Measurements from ENCODE around the gene TOP3B. TPM values are rescaled to one million over a fixed set of nuclear protein-coding genes. Genes with fewer than 3 reads are reported as not detected.

Gene TOP3B
- total RNA-seq, 6 experiments from 2014 or later: 13.8 to 17.1 (median 15.2) TPM

- H3K27ac Mint-ChIP-seq: no peak overlapping the region
- H3K27me3 Mint-ChIP-seq (ENCODE audit: insufficient read depth): no peaks in the 10 kb centered on the region; the same call in none of the 2 replicates
- H3K4me3 Mint-ChIP-seq: no peak overlapping the region
- no peaks in the 10 kb centered on the region for H3K9me3 Mint-ChIP-seq
- TF ChIP-seq, protein P1, sequence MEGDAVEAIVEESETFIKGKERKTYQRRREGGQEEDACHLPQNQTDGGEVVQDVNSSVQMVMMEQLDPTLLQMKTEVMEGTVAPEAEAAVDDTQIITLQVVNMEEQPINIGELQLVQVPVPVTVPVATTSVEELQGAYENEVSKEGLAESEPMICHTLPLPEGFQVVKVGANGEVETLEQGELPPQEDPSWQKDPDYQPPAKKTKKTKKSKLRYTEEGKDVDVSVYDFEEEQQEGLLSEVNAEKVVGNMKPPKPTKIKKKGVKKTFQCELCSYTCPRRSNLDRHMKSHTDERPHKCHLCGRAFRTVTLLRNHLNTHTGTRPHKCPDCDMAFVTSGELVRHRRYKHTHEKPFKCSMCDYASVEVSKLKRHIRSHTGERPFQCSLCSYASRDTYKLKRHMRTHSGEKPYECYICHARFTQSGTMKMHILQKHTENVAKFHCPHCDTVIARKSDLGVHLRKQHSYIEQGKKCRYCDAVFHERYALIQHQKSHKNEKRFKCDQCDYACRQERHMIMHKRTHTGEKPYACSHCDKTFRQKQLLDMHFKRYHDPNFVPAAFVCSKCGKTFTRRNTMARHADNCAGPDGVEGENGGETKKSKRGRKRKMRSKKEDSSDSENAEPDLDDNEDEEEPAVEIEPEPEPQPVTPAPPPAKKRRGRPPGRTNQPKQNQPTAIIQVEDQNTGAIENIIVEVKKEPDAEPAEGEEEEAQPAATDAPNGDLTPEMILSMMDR (IDR thresholded peaks at IDR 0.05): no peak
- no peaks in the 10 kb centered on the region for H3K36me3 Mint-ChIP-seq (ENCODE audit: low read depth)
- H3K4me1 Mint-ChIP-seq (ENCODE audit: low read depth): 0 out of 2 replicates have a peak, but pooled peaks cover 6% of the 10 kb centered on the region
- no peak for DNase-seq
These were observed 64.0 kb downstream of the TOP3B start for GRCh38 chr22:21918466-21919185.

DNA sequence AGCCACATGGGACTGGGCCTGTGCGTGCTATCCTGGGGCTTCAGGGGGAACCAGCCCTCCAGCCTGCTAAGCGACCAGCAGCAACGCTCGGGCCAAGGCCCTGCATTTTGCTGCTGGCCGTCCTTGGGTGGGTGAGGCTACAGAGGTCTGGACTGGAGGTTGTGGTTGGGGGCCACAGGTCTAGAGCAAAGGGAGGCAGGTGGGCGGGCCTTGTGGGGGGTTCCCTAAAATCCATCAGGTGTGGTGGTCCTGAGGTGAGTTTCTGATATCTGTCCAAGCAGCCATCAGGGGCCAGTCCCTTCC, 64.7 kb downstream of the TOP3B start:
- H3K4me1 Mint-ChIP-seq (ENCODE audit: low read depth): 0 out of 2 replicates have a peak, but pooled peaks cover 6% of the 10 kb centered on the region
- H3K36me3 Mint-ChIP-seq (ENCODE audit: low read depth): no peaks in the 10 kb centered on the region
- DNase-seq: no peak
- H3K27me3 Mint-ChIP-seq (ENCODE audit: insufficient read depth): no peaks in the 10 kb centered on the region; the same call in none of the 2 replicates
- no peaks in the 10 kb centered on the region for H3K9me3 Mint-ChIP-seq
- no peak overlapping the region for H3K27ac Mint-ChIP-seq
- TF ChIP-seq, protein P1 (IDR thresholded peaks at IDR 0.05): no peak
- no peak overlapping the region for H3K4me3 Mint-ChIP-seq

- Mint-ChIP-seq H3K36me3 (ENCODE audit: low read depth) (no peaks in the 10 kb centered on the region), H3K4me3 (no peak overlapping the region), H3K4me1 (ENCODE audit: low read depth) (0 out of 2 replicates have a peak, but pooled peaks cover 6% of the 10 kb centered on the region), H3K27me3 (ENCODE audit: insufficient read depth) (no peaks in the 10 kb centered on the region; the same call in none of the 2 replicates), H3K27ac (no peak overlapping the region), H3K9me3 (no peaks in the 10 kb centered on the region)
- DNase-seq: no peak
- TF ChIP-seq, protein P1 (IDR thresholded peaks at IDR 0.05): no peak
These were observed 65.2 kb downstream of the TOP3B start for GRCh38 chr22:21917181-21917958.

- Mint-ChIP-seq H3K27ac (no peak overlapping the region), H3K4me3 (no peak overlapping the region)
- DNase-seq: no peak
These were observed 66.2 kb downstream of the TOP3B start for GRCh38 chr22:21916309-21916918.

More at GRCh38 chr22:21916309-21916918, 66.2 kb downstream of the TOP3B start:
- Mint-ChIP-seq H3K36me3 (ENCODE audit: low read depth) (no peaks in the 10 kb centered on the region), H3K9me3 (no peaks in the 10 kb centered on the region), H3K4me1 (ENCODE audit: low read depth) (0 out of 2 replicates have a peak, but pooled peaks cover 6% of the 10 kb centered on the region), H3K27me3 (ENCODE audit: insufficient read depth) (no peaks in the 10 kb centered on the region; the same call in none of the 2 replicates)
- TF ChIP-seq, protein P1 (IDR thresholded peaks at IDR 0.05): no peak
